Esophagus squamous epithelium (tissue), 5 donors: Measurements from ENCODE around the gene IL31. TPM values are rescaled to one million over a fixed set of nuclear protein-coding genes. Genes with fewer than 3 reads are reported as not detected.

Experiments
- DNase-seq: peaks from one replicate; lab custom pipeline; 2025; lab: John Stamatoyannopoulos, UW
- H3K27ac ChIP-seq, 4 donors: fragments of 200-600 bp; sonication (generic); one replicate each; pipeline ENCODE4 v1.5.1; 2016 to 2019; ENCODE audit warnings: mild to moderate bottlenecking in 1 of 4
- H3K27me3 ChIP-seq, 4 donors: fragments of 200-600 bp; sonication (generic); 1 replicate in 3 of 4; 2 replicates in 1 of 4; pipeline versions ENCODE4 v1.5.1 to v1.6.0; 2017 to 2021; ENCODE audit warnings: antibody characterized with exemption in 1 of 4
- H3K36me3 ChIP-seq, 3 donors: fragments of 200-600 bp; sonication (generic); one replicate each; pipeline ENCODE4 v1.5.1; 2016 to 2019
- H3K4me1 ChIP-seq, 3 donors: fragments of 200-600 bp; sonication (generic); one replicate each; pipeline ENCODE4 v1.5.1; 2017 to 2019
- H3K4me3 ChIP-seq, 4 donors: fragments of 200-600 bp; sonication (generic); 1 replicate in 3 of 4; 2 replicates in 1 of 4; pipeline ENCODE4 v1.5.1; 2016 to 2019; ENCODE audit warnings: mild to moderate bottlenecking in 2 of 4, moderate library complexity in 1 of 4
- H3K9me3 ChIP-seq, 3 donors: fragments of 200-600 bp; sonication (generic); one replicate each; pipeline ENCODE4 v1.5.1; 2016 to 2019
- POLR2A ChIP-seq, 4 donors: fragments of 450-650 bp; IDR thresholded peaks; one replicate each; pipeline ENCODE4 v1.6.1; 2017; ENCODE audit warnings: antibody characterized with exemption in 4 of 4, mild to moderate bottlenecking in 4 of 4, moderate library complexity in 3 of 4
- WGBS, 2 donors: methylation state at CpG; one replicate each; pipeline ENCODE4 v1.1.5; 2018; 5-methylcytosine and 5-hydroxymethylcytosine counted together
- intact Hi-C: fragments of 100-400 bp; cut with DNase I; formaldehyde crosslinking; loops from one replicate; pipeline ENCODE4 v1.15.0; 2022
- total RNA-seq, 4 donors: library from RNA; depleted of rRNA; stranded (reverse); fragments of >200 nt; gene quantifications; one replicate each; pipeline ENCODE4 v1.1.0, GENCODE V29; 2016
- TF ChIP-seq, protein P1 (sequence below), 6 experiments: fragments of 450-650 bp in 4 of 6; fragments of 200-600 bp in 2 of 6; sonication (generic) in 2 of 6; IDR thresholded peaks; one replicate each; pipeline ENCODE4 v1.5.1; 2016 to 2019; ENCODE audit warnings: antibody characterized with exemption in 6 of 6, mild to moderate bottlenecking in 4 of 6, moderate library complexity in 4 of 6
- donor health status: DM: yes; HTN: yes; CAD: no.

Gene IL31
- total RNA-seq, 4 donors from 2014 or later = not detected

DNA sequence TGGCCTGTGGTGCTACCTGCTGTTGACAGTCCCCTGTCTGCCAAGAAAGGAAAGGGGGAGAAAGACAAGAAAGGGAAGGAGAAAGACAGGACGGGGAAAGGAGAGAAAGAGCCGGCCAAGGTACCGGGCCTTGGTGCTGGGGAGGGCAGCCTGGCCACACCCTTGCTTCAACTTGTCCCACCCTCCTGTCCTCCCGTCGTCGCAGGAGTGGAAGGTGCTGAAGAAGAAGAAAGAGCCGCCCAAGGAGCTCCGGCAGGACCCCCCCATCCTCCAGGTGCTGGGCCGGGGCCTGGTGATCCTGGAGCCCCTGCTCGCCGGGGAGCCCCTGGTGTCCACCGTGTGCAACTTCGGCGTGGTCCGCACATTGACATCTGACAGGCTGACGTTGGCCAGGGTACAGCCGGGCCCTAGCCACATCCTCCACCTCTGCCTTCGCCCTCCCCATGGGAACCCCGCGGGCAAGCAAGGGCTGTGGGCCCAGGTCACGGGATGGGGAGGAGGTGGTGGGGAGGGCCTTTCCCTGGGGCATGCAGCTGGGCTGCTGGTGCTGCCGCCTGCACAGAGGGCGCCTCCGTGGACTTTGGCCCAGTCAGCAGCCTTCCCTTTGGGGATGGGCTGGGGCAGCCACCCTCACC is 26.6 kb upstream of the IL31 start:
- 61 to 80% methylated on average over 5 to 8 of the region's 24 CpGs for WGBS, 2 donors
- no peak overlapping the region for H3K27ac ChIP-seq
- intact Hi-C loops = no loop called here
- no peaks in the 10 kb centered on the region for H3K36me3 ChIP-seq
- peaks cover 7 to 31% (median 14%) of the 10 kb centered on the region in 3 donors for H3K4me1 ChIP-seq
- H3K9me3 ChIP-seq = no peaks in the 10 kb centered on the region
- H3K4me3 ChIP-seq = no peak overlapping the region
- no peak for TF ChIP-seq POLR2A (IDR thresholded peaks at IDR 0.05)
- TF ChIP-seq, protein P1, sequence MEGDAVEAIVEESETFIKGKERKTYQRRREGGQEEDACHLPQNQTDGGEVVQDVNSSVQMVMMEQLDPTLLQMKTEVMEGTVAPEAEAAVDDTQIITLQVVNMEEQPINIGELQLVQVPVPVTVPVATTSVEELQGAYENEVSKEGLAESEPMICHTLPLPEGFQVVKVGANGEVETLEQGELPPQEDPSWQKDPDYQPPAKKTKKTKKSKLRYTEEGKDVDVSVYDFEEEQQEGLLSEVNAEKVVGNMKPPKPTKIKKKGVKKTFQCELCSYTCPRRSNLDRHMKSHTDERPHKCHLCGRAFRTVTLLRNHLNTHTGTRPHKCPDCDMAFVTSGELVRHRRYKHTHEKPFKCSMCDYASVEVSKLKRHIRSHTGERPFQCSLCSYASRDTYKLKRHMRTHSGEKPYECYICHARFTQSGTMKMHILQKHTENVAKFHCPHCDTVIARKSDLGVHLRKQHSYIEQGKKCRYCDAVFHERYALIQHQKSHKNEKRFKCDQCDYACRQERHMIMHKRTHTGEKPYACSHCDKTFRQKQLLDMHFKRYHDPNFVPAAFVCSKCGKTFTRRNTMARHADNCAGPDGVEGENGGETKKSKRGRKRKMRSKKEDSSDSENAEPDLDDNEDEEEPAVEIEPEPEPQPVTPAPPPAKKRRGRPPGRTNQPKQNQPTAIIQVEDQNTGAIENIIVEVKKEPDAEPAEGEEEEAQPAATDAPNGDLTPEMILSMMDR (IDR thresholded peaks at IDR 0.05) = no peak
- H3K27me3 ChIP-seq = peaks cover 0 to 90% (median 2%) of the 10 kb centered on the region in 4 donors
- DNase-seq = no peak

DNA sequence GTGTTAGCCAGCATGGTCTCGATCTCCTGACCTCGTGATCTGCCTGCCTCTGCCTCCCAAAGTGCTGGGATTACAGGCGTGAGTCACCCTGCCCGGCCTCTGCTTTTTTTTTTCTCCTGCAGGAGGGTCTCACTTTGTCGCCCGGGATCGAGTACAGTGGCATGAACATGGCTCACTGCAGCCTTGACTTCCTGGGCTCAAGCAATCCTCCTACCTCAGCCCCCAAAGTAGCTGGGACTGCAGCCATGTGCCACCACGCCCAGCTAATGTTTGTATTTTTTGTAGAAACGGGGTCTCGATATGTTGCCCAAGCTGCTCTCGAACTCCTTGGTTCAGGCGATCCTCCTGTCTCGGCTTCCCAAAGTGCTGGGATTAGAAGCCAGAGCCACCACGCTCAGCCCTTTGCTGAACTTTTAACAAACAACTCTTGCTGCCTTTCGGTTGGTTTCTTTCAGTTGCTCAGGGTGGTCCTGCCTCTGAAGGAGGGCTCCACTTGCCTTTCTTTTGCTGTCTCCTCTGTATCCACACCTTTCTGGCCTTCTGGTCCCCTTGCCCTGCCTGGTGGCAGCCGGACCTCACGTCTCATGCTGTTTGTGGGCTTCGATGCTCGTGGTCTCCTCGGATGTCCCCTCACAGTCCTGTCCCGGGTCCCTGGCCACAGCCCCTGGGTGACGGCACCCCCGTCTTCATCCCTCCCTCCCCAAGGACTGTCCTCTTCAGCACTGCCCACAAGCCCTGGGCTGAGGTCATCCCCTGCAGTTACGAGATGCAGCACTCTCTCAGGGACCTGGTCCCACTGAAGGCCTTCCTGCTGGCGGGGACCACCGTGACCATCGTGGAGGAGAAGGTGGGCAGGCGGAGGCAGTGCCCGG is 25.7 kb upstream of the IL31 start:
- no peaks in the 10 kb centered on the region for H3K36me3 ChIP-seq
- intact Hi-C loops = no loop called here
- TF ChIP-seq POLR2A (IDR thresholded peaks at IDR 0.05) = no peak
- TF ChIP-seq, protein P1 (IDR thresholded peaks at IDR 0.05) = no peak
- 83 to 86% methylated on average over 25 to 28 of the region's 29 CpGs for WGBS, 2 donors
- peaks cover 0 to 86% (median 2%) of the 10 kb centered on the region in 4 donors for H3K27me3 ChIP-seq
- no peak for DNase-seq
- H3K27ac ChIP-seq = no peak overlapping the region
- no peak overlapping the region for H3K4me3 ChIP-seq
- H3K4me1 ChIP-seq = peaks cover 7 to 22% (median 14%) of the 10 kb centered on the region in 3 donors
- peaks cover 0 to 7% (median 0%) of the 10 kb centered on the region in 3 donors for H3K9me3 ChIP-seq

DNA sequence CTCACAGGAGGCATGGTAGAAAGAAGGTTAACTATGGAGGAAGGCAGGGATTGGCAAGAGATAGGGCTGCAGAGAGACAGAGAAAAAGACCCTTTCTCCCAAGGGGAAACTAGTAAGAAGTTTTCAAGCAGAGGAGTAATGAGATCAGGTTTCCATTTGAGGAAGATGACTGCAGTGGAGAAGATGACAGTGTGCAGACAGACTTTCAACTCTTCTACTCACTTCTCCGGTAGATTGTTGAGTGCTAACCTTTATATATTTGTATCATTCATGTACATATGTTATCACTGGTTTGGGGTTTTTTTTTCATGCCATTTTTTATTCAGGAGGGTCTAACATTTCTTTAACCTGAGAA is 23.6 kb upstream of the IL31 start:
- intact Hi-C loops = no loop called here
- no peaks in the 10 kb centered on the region for H3K36me3 ChIP-seq
- TF ChIP-seq, protein P1 (IDR thresholded peaks at IDR 0.05) = no peak
- no peak for TF ChIP-seq POLR2A (IDR thresholded peaks at IDR 0.05)
- WGBS, 2 donors = 76 to 81% methylated on average over 1 of the region's 1 CpG
- peaks cover 0 to 7% (median 0%) of the 10 kb centered on the region in 3 donors for H3K9me3 ChIP-seq
- peaks cover 0 to 64% (median 0%) of the 10 kb centered on the region in 4 donors for H3K27me3 ChIP-seq
- H3K4me1 ChIP-seq = peaks cover 0 to 1% (median under 1%) of the 10 kb centered on the region in 3 donors
- DNase-seq = no peak
- no peak overlapping the region for H3K27ac ChIP-seq
- H3K4me3 ChIP-seq = no peak overlapping the region

DNA sequence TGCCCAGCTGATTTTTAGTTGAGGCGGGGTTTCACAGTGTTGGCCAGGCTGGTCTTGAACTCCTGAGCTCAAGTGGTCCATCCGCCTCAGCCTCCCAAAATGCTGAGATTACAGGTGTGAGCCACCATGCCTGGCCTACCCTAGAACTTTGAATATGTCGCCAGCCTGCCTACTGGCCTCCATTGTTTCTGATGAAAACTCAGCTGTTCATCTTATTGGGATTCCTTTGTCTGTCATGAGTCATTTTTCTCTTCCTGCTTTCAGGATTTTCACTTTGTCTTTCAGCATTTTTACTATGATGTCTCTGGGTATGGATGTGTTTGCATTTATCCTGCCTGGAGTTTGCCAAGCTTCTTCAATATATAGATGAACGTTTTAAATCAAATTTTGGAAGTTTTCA is 21.4 kb upstream of the IL31 start:
- no peak for TF ChIP-seq POLR2A (IDR thresholded peaks at IDR 0.05)
- TF ChIP-seq, protein P1 (IDR thresholded peaks at IDR 0.05) = no peak
- H3K4me3 ChIP-seq = no peak overlapping the region
- H3K36me3 ChIP-seq = no peaks in the 10 kb centered on the region
- no peaks in the 10 kb centered on the region for H3K4me1 ChIP-seq
- intact Hi-C loops = no loop called here
- peaks cover 0 to 7% (median 0%) of the 10 kb centered on the region in 3 donors for H3K9me3 ChIP-seq
- DNase-seq = no peak
- H3K27me3 ChIP-seq = peaks cover 0 to 42% (median 0%) of the 10 kb centered on the region in 4 donors
- H3K27ac ChIP-seq = no peak overlapping the region
- 79 to 87% methylated on average over 3 to 4 of the region's 4 CpGs for WGBS, 2 donors

DNA sequence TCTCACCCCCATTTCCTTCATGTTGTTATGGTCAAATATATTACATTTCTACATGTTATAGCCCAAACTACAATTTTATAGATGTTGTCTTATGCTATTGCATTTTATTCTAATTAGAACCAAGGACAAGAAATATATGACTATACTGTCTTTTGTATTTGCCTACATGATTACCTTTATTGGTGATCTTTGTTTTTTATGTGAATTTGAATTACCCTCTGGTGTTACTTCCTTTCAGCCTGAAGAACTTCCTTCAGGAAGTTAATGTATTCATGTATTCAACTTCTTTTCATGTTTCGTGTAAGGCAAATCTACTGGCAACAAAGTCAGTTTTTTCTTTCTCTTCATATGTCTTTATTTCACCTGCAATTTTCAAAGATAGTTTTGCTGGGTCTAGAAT is 20.8 kb upstream of the IL31 start:
- TF ChIP-seq, protein P1 (IDR thresholded peaks at IDR 0.05) = no peak
- TF ChIP-seq POLR2A (IDR thresholded peaks at IDR 0.05) = no peak
- Histone ChIP-seq H3K4me3 (no peak overlapping the region), H3K36me3 (no peaks in the 10 kb centered on the region), H3K9me3 (peaks cover 0 to 7% (median 0%) of the 10 kb centered on the region in 3 donors), H3K27ac (no peak overlapping the region), H3K4me1 (no peaks in the 10 kb centered on the region), H3K27me3 (peaks cover 0 to 37% (median 0%) of the 10 kb centered on the region in 4 donors)
- intact Hi-C loops = no loop called here
- DNase-seq = no peak
- 77 to 90% methylated on average over 1 of the region's 1 CpG for WGBS, 2 donors
